ENCODE measurements around the gene SLC4A1. TPM values are rescaled to one million over a fixed set of nuclear protein-coding genes. Genes with fewer than 3 reads are reported as not detected.

Gene SLC4A1
- total and polyA plus RNA-seq, 2 of the 13 experiments (the other 11 are each of a cell fraction or from before 2014, with no cell fraction given), result not detected

- TF ChIP-seq PREB (CRISPR knock-in tag; IDR thresholded peaks at IDR 0.05) (no peak), ZNF234 (CRISPR knock-in tag; conservative IDR thresholded peaks at IDR 0.05) (0 out of 2 replicates have a peak, but pooled peaks have one; percentile 33), ZBTB33 (CRISPR knock-in tag; IDR thresholded peaks at IDR 0.05) (no peak; the same call in 1 of the 2 replicates), ZNF263 (CRISPR knock-in tag; IDR thresholded peaks at IDR 0.05) (no peak), CC2D1A (CRISPR knock-in tag; IDR thresholded peaks at IDR 0.05) (no peak), ZNF354B (CRISPR knock-in tag; IDR thresholded peaks at IDR 0.05) (no peak), ZHX1 (CRISPR knock-in tag; IDR thresholded peaks at IDR 0.05; ENCODE audit: low read depth) (no peak), PLRG1 (conservative IDR thresholded peaks at IDR 0.05) (no peak), TOPORS (CRISPR knock-in tag; IDR thresholded peaks at IDR 0.05) (no peak), NFKBIZ (CRISPR knock-in tag; IDR thresholded peaks at IDR 0.05) (peak; percentile 63; the same call in 1 of the 2 replicates), CBX1 (IDR thresholded peaks at IDR 0.05; ENCODE audit: low read depth) (no peak), GATA4 (IDR thresholded peaks at IDR 0.05; ENCODE audit: borderline replicate concordance, low read depth) (no peak), MNT (IDR thresholded peaks at IDR 0.05) (no peak), HNF1B (CRISPR knock-in tag; IDR thresholded peaks at IDR 0.05) (peak; percentile 35; the same call in 1 of the 2 replicates), HNRNPLL (IDR thresholded peaks at IDR 0.05; ENCODE audit: low read depth, low read length, poor library complexity, severe bottlenecking) (no peak), ZNF883 (CRISPR knock-in tag; IDR thresholded peaks at IDR 0.05; ENCODE audit: not compliant biosample characterization) (no peak), SRSF4 (IDR thresholded peaks at IDR 0.05; ENCODE audit: low read depth, low read length, poor library complexity, severe bottlenecking) (no peak), MEIS2 (CRISPR knock-in tag; IDR thresholded peaks at IDR 0.05) (peak; percentile 97), SMARCC2 (IDR thresholded peaks at IDR 0.05) (no peak), MED1 (CRISPR knock-in tag; IDR thresholded peaks at IDR 0.05) (peak; percentile 43; the same call in 1 of the 2 replicates)
- TF ChIP-seq, protein P1, sequence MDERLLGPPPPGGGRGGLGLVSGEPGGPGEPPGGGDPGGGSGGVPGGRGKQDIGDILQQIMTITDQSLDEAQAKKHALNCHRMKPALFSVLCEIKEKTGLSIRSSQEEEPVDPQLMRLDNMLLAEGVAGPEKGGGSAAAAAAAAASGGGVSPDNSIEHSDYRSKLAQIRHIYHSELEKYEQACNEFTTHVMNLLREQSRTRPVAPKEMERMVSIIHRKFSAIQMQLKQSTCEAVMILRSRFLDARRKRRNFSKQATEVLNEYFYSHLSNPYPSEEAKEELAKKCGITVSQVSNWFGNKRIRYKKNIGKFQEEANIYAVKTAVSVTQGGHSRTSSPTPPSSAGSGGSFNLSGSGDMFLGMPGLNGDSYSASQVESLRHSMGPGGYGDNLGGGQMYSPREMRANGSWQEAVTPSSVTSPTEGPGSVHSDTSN (CRISPR knock-in tag; IDR thresholded peaks at IDR 0.05), result no peak
Observed at GRCh38 chr17:44308320-44308818, 40.4 kb upstream of the SLC4A1 start, which contains the start of gene RUNDC3A (continued).
